NCI-H2081 treated with DMSO at 0.1 percent for 48 hours (cell line): ENCODE data around the gene AMIGO1.
"Not testable (repeated sequence)": the region's sequence is repeated elsewhere in the genome, so short reads cannot be mapped to it uniquely, and the experiment has no call there.

Experiments
- DNase-seq: peaks from one replicate; lab custom pipeline; 2025; lab: John Stamatoyannopoulos, UW

AMIGO1 gene

DNA sequence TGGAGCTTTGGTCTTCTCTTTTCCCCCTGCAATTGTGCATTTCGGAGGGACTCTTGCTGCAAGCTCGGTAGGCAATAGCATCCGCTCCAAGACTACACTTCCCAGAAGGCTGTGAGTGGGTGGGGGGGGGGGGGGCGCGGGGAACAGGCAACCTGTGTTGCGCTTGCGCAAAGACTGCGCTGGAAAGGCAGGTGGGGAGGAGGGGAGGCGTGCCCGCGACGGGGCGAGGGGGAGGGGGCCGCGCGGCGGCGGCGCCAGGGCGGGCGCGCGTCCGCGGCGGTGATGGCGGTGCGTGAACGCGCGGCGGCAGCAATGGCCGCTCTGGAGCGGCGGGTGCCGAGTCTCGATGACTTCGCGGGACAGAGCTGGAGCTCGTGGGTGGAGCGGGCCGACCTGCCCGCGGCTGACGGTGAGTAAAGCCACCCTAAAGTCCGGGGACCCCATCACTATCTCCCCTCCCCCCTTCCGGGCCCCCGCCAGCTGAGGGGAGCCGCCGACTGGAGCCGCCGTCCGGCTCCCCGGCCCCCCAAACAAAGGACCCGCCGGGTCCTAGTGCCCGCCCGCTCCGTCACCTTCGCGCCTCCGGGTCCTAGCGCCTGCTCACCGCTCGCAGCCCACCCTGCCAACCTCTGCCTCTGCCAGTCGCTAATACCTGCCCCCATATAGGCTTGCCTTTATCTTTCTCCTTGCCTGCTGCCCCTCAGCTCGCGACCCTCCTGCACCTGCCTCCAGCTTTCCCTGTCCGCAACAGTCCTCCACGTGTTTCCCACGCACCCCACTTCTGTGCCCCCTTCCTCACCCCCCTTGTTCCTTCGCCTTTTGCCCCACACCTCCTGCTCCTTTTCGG lies 25.6 kb downstream of the AMIGO1 start, which contains the start of gene ATXN7L2:
ATXN7L2 (plus strand) TSS at position 234 of the 847 bp plus-strand sequence; CDS start at position 283, 49 bp downstream.
- DNase-seq: peak; percentile 16

DNA sequence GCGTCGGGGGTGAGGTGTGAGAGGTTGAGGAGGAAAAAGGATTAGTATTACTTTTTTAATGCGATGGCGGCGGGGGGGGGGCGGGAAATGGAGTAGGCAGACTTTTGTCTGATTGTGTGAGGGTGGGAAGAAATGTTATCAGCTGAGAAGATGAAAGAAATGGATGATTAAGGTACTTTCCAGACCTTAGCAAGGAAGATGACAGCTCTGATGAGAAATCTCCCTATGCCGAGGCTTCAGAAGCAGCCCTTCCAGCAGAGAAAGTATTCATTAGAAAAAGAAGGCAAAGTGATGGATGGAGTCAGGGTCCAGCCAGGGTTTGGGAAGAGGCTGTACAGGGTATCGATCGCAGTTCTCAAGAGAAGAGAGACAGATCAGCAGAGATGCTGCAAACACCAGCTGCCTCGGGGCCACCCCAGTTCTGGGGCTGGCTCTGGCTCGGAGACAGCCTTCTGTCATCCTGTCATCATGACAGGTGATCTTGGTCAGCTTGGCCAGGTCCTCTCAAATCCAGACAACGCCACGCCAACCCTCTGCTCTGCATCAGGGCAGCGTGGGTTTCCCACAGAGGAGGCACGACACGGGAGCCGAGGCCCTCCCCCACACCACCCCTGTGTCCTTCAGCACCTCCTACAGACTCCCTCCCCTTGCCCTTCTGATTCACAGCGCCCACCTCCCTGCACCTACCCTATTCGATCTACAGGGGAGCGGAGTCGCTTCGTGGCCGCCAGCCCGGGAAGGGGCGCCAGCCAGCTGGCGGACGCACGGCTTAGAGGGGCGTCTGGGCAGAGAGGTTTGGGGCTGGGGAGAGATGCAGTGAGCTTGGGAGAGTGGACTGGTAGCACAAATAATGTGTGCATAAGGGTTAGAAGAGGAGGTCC lies 26.5 kb downstream of the AMIGO1 start:
- no peak for DNase-seq

DNA sequence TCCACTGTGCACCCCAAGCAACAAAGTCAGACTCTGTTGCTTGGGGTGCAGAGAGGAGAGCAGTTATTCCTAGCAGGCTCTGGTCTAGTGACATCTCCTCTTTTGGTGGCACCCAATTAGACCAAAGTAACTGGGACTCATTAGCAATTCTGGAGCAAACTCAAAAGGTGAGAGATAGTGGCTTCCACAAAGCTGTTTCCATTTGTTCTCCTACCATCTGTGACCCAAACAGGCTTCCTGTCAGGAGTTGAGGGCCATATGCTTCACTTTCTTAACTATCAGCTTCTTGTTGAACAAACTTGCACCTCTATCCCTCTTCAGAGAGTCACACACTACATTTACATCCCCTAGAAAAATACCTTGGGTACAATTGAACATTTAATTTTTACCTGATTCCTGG lies 27.3 kb downstream of the AMIGO1 start:
- no peak for DNase-seq

DNA sequence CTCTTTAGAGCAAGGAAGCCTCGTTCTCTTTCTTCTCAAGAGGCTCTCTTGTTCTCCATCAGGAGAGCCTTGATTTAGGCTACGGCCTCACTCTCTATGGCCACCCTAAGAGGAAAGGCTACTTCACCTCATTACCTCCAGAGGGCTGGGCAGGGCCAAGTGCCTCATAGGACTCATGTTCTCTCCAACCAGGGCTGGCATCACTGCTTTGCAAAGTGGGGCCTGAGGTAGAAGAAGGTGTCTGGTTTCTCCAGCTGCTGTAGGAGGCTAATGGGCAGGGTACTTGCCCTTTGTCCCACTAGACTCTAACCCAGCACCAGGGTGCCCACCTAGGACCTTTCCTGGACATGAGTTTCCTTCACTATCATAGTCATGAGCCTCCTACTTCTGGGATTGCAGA lies 27.9 kb downstream of the AMIGO1 start:
- no peak for DNase-seq

DNA sequence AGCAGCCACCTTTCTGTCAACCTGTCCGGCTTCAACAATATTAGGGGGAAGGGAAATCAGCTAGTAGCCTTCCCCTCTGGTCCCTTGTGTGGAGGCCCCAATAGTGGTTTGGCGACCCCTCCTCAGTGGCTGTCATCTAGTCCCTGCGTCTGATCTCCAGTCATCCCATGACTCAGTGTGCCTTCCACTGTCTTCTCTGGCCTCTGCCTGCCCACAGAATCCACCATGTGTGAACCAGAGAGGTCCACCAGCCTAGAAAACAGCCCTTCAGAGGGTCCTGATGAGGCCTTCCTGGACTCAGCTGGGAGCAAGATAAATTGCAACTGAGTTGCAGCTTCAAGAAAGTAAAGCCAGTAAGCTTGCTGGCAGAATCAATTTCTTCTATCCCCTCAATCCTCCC lies 29.6 kb downstream of the AMIGO1 start:
- no peak for DNase-seq

DNA sequence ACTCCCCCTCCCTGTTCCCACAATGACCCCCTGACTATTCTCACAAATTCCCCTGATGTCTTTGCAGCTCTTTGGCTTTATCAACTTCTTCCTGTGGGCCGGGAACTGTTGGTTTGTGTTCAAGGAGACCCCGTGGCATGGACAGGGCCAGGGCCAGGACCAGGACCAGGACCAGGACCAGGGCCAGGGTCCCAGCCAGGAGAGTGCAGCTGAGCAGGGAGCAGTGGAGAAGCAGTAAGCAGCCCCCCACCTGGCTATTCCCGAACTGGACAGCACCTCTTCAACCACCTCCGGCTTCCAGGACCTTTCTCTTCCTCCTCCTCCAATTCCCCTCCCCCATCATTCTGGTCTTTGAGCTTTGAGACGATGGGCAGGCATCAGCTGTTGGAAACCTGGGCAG lies 30.2 kb downstream of the AMIGO1 start:
- DNase-seq: no peak

DNA sequence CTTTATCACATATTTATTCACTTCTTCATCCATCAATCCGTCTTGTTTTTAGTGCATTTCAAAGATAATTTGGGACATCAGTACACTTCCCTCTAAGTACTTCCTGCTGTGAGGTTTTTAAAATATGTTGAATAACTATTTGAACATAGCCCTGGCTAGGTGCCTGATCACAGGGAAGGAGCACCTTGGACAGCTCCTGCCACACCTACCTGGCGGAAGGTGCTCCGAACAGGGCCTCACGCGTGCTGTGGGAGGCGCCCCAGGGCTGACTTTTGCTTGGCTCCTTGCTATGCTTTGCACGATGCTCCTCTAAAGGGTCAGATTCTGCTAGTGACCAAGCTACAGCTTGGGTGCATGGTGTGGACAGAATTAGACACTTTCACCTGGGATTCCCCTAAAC lies 30.7 kb downstream of the AMIGO1 start:
- no peak for DNase-seq

DNA sequence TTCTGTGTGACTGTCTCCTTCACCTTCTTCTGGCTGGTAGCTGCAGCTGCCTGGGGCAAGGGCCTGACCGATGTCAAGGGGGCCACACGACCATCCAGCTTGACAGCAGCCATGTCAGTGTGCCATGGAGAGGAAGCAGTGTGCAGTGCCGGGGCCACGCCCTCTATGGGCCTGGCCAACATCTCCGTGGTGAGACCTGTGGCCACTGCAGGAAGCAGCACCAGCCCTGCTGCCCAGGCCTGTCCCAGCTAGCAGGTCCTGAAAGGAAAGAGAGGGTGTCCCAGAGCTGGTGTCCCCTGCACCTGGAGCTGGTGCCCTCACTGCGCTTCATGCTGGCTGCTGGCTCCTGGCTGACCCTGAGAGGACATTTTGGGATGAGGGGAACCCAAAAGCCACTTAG lies 31.7 kb downstream of the AMIGO1 start:
- no peak for DNase-seq

DNA sequence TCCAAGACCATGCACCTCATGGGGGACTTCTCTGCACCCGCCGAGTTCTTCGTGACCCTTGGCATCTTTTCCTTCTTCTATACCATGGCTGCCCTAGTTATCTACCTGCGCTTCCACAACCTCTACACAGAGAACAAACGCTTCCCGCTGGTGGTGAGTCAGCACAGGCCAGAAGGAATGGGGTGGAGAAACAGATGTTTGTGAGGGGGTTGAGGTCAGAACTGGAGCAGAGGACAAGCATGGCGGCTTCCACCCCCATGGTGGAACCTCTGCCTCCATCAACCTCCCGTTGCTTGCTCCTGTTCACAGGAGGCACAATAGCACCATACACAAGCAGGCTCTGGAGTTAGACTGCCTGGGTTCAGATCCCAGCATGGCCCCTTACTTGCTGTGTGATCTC lies 32.7 kb downstream of the AMIGO1 start:
- DNase-seq: no peak

DNA sequence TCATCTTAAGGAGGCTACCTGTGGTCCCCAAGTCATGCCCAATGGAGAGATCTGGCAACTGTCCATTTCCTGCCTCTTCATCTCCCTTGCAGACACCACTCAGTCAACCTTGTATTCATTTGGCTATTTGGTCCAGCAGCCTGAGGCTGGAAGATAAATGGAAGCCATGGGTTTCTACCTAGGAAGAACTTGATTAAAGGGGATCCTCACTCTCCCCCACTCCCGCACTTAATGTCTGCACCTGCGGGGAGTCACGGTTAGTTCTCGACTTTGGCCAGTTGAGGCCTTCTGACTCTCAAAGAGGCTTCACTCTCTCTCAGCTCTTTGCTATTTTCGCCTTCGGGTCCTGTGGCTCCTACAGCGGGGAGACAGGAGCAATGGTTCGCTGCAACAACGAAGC lies 34.3 kb downstream of the AMIGO1 start:
- no peak for DNase-seq

DNA sequence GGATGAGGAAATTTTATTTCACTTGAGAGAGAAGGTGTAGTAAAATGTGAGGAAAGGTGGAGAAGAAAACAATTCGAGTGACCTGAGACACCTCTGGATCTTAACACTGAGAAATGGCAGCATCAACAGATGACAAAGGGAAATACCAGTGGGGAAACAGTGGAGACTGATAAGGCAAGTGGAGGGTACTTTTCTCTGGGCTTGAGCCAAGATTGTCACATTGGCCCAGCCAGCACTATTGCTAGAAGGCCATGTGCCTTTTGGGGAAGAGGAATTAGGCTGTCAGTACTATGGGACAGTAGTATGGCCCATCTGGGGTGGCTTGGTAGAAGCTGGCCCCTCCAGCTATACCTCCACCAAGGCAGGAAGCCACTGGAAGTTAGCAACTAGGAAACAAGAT lies 34.8 kb downstream of the AMIGO1 start:
- no peak for DNase-seq

DNA sequence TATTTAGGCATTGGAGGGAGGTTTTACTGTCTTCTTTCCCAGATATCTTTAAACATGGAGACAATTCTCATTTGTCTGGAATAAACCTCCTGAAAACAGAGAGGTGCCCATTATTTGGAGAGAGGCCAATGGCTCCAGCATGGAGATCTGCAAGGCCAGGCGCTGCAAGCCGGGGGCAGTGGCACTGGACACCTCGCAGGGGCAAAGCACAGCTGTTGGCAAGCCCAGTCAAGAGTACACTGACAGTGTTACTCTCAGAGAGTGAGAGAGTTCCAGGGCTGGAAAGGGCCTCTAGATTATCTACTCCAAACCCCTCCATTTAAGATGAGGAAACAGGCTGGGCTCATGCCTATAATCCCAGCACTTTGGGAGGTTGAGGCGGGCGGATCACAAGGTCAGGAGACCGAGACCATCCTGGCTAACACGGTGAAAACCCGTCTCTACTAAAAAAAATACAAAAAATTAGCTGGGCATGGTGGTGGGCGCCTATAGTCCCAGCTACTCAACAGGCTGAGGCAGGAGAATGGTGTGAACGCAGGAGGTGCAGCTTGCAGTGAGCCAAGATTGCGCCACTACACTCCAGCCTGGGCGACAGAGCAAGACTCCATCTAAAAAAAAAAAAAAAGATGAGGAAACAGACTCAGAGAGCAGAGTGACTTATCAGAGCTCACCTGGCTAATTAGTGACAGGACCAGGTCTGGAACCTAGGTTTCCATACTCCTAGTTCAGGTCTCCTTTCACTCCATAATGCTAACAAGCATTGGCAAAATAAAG lies 36.1 kb downstream of the AMIGO1 start:
- not testable (repeated sequence) for DNase-seq

DNA sequence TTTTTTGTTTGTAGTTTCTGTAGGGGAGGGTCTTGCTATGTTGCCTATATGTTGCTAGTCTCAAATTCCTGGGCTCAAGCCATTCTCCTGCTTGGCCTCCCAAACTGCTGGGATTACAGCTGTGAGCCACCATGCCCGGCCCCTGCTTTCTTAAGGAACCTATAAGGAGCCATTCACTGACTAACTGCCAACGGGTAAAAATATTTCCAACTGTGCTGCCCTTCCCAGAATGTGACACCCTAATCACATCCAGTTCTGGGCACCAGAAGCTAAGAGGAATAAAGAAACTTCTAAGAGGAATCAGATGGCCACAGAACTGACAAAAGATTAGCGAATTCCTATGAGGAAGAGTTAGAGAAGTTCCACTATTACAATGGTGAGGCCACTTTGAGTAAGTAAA lies 36.7 kb downstream of the AMIGO1 start:
- DNase-seq: no peak

DNA sequence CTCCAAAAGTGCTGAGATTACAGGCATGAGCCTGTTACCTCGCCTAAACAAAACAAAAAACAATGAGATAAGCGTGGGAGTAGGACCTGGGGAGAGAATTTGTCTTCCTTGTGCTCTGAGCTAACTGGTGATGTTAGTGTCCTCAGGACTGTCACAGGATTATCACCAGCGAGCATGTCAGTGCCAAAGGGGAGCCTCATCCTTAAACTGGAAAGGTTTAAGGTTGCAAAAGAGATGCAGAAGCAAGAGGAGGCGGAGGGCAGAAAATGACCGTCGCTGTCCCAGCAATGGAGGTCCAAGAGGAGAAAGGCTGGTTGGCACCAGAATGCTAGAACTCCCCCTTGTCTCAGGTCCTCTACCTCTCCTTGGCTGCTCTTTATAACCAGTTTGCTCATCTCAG lies 39.3 kb downstream of the AMIGO1 start:
- DNase-seq: no peak

DNA sequence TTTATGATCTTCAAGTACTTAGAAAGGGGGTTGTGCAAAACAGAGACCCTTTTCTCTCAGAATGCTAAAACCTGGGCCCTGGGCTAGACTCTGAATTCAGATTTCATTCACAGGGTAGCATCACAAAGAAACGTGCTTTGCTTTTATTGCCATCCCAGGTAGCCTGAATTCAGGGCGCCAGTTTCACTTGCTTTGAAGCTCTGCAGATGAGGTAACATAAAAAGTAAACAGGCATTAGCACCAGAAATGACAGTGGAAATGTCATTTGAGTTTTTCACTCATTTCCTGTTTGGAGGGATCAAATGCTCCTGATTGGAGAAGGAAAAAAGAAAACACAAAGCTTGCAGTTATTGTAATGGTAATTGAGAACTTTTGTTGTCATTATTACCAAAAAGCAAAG lies 40.6 kb downstream of the AMIGO1 start:
- no peak for DNase-seq

DNA sequence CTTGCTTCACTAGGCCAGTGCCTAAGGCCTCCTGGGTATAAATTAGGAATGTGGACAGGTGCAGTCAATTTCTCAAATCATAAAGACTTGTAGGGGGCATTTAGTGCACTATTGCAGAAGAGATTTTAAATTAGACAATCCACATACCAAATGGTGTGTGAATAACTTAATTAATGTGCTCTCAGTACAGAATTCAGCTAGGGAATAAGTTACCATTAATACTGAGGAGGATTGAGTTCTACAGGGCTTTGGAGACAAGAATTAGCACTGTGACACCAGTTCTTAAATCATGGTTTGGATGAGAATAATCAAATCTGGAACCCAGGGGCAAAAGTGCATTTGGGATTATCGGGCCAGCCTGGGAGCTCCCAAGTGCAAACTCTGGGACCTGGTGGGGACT lies 41.5 kb downstream of the AMIGO1 start:
- DNase-seq: no peak

DNA sequence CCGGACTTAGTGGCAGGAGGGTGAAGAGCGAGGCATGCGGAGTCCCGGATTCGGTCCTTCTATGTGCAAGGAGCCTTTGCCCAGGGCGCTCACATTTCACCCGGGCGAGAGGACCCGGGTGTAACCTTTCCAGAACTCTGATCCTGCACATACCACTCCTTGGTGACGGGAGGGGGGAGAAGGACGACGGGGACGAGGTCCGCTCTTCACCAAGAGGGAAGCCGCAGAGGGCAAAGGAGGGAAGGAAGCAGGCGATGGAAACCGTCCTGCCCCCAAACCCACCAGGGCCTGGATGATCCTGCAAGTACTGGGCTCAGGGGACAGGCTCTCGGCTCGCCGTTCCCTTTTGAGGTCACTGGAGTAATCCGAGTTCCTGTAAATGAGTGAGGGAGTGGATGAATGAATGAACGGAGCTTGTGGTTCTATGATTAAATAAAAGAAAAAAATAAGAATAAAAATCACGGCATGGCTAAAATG lies 42.2 kb downstream of the AMIGO1 start:
- DNase-seq: no peak

DNA sequence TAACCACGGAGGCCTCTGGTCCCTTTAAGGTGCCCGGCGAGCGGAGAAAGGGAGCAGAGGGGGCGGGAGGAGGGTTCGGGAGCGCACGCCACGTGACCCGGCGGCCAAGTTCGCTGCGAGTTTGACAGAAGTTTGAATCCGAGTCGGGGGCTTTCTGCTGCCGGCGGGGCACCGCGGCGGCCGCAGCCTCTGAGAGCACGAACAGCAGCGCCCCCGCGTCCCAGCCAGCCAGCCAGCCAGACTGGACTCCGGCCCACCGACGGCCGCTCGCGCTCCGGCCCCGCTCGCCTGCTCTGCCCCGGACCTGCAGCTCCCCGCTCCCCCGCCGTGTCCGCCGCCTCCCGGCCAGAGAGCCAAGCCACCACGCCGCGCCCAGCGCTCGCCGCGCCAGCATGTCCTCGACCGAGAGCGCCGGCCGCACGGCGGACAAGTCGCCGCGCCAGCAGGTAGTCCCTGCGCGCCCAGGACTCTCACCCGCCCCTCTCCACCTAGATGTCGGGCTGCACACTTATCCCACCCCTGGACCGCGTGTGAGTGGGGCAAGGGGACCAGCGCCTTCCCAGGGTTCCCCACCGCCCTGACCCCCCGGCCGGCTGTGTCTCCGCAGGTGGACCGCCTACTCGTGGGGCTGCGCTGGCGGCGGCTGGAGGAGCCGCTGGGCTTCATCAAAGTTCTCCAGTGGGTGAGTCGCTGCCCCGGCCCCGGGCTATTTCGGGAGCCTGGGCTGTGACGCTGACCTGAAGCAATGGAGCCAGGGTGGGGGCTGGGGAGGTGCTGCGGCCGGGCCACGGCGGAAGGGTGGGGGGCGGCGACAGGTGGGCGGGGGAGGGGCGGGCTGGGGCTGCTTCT lies 42.9 kb downstream of the AMIGO1 start, which contains the start of gene SYPL2:
SYPL2 (plus strand) TSS at position 95 of the 849 bp plus-strand sequence; CDS start at position 393, 298 bp downstream.
- no peak for DNase-seq

DNA sequence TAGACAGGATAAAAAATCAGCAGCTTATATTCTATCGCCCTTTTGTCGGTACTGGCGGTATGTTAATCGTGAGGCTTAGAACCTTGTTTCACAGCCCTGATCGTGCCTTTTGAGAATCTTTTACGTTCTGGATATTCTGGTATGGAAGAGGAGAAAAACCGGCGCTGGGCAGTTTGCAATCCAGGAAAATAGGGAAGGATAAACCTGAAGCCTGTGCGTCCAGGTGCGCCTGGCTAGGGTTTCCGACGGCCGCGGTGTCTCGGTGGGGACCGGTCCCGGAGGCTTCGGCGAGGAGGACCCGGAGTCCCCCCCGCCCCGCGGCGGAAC lies 43.4 kb downstream of the AMIGO1 start:
- no peak for DNase-seq

DNA sequence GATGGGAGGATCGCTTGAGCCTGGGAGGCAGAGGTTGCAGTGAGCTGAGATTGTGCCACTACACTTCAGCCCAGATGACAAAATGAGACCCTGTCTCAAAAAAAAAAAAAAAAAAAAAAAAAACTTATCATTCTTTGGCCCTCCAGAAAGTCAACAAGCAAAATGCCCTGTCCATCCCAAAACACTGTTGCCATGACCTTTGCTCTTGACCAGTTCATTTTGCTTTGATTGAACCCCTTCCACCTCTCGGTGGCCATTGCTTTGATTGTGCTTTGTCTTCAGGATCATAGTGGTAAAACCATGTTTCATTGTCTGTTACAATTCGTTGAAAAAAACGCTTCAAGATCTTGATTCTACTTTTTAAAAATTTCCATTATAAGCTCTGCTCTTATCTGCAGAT lies 51.7 kb downstream of the AMIGO1 start:
- DNase-seq: no peak

DNA sequence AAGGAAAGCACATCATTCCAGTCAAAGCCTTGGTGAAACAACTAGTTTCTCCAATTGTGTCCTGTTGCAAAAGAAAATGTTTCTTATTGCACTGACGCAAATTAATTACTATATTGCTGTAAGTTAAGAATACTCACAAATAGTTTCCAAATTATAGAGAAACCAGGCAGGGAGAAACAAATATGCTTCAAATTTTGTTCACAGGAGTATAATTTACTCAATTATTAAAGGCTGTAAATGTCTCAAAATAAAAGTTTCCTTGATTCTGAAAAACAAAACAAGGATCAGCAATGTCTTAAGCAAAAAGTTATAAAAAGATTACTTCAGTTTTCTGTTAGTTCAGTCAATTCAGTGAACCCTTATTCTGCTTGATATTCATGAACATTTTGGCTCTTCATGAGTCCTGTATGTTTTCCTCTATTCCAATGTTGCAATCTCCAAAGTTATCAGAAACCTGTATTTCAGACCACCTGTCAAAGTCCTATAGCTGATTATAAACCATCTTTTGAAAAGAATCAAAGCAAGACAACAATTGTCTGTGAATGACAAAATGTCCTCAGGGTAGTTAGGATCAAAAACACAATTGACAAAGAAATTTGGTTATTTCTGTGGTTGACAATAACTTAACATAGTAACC lies 54.9 kb downstream of the AMIGO1 start:
- DNase-seq: no peak
